Stimulated activated CD4-positive, alpha-beta T cell treated with anti-CD3 and anti-CD28 coated beads, TNF-alpha, amount 100 ng/mL, for 24 hours (primary cell): Measurements from ENCODE around the gene MYO18A.

Experiments
- DNase-seq, 3 experiments: peaks; one replicate each; pipeline ENCODE4 v3.0.0-alpha.2; 2020; ENCODE audit warnings: low read depth in 3 of 3

Gene MYO18A

DNA sequence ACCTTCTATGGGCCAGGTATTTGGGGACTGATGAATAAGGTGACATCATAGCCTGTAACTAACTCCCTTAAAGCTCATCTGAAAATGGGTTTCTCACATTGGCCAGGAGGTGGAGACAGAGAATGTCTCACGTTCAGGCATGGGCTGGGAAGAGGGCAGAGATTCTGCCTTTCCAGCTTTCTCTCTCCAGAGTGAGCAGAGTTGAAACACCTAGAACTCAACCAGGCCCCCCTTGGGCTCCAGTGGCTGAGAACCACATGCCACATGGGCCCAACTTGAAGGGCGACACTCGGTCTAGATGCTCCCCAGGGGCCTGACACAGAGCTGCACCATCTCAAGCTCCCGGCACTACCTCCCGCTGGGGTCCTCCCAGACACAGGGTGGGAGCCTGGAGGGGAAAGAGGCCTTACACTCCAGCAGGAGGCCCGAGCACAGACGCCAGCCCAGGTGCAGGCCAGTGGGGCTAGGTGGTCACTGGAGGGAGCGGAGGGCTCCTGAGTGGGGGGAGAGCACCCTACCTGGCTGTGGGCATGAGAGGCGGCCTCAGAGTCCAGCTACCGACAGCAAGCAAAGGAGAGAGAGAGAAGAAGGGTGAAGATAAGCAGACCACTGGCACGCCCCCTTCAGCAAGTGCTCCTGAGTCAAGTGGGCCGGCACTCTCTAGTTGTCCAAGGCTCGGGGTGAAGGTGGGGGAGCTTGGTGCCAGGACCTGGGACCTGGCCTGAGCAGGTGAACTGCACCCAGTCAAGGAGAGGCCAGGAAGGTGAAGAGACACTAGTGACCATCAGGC, 55.9 kb downstream of the MYO18A start:
- DNase-seq, result no peak

DNA sequence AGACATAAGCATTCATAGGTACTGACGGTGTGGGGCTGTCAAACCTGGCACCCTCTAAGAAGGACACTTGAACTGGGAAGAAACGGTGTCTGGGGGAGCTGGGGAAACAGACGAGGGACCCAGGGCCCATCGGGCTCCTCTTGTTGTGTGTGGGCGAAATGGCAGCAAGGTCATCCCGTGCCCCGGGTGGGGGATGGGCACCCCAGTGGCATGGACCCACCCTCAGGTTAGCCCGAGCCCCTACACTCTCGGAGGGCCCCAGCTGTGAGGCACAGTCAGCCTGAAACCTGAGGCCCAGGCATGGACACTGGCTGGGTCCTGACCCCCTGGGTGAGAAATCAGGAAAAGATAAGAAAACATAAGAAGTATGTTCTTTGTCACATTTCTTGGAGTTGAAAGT, 57.1 kb downstream of the MYO18A start:
- DNase-seq, result no peak

DNA sequence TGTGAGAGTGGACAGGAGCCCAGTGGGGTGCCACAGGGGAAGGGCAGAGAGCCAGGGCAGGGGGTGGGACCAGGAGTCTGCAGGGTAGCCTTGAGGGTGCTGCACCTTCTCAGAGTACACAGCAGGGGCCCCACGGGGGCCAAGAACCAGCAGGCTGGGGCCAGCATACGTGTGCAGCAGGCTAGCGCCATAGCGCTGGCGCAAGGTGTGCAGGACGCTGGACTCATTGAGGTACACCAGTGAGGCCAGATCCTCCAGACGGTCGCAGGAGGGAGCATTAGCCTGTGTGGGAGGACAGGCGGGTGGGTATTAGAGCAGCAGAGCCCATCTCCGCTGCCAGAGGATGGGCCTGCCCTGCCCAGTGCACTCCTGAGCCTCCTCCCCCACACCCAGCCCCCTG, 58.8 kb downstream of the MYO18A start:
- DNase-seq, result no peak

DNA sequence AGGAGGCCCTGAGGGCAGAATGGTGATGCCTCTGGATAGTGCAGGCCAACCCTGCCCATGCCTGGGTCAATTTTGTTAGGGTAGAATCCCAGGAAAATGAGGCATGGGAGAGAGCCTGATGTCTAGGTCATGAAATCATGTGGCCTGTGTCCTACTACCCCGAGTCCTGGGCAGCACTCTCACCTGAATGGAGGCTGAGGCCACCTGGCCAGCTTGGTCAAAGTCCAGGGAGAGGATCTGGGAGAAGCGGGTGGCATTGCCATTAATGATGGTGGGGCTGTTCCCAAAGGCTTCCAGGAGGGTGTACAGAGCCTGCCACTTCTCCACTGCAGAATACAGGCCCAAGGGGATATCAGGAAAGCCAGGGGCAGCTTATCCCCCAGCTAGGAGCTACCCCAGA, 59.8 kb downstream of the MYO18A start:
- no peak for DNase-seq

DNA sequence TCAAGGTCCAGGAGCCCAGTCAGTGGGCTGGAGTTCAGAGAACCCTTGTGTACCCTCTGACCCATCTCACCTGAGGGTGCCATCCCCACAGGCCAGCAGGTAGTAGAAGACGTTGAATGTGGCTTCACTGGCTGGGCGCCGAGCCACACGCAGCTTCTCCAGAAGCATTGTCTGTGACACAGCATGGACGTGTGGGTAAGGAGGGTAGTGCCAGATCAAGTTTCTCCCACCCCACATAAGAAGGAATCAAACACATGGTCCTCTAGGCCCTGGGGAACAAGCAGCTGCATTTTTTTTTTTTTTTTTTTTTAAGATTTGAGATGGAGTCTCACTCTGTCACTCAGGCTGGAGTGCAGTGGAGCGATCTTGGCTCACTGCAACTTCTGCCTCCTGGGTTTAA, 60.9 kb downstream of the MYO18A start:
- DNase-seq, result no peak

DNA sequence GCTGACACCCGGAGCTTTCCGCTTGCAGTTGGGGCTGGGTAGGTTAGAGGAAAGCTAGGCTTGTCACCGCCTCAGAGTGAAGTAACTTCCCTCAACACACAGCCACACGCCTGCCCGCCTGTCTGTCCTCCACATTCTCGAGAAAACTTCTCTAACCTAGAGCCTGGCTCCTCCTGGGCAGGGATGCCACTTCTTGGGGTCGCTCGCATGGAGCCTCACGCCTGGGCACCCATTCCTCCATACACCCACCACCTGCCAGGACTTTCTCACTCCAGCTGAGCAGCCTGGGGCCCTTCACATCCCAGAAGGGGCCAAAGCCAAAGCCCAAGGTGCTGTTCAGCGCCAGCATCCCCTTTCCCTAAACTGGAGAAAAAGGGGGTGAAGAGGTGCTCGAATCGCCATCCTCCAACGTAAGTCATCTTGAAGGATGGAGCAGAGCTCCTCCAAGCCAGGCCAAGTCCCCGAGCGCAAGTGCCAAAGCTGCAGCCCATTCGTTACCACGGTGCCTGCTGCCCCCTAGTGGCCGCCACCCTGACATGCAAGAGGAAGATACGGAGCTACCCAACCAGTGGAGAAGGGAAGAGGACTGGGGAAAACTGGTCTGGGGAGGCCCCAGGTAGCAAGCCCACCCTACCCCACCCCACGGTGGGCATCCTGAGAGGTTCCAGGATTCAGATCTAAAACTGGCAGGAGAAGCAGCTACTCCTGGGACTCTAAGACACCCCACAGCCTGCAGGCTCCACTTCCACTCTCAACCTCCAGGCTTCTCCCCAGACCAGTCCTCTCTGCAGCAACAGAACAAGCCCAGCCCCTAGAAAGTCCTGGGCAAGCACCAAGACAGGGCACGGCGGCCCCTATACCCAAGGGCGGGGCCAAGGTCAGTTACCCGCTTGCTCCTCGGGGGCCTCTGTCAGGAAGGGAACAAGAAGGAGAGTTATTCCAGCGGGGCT, 63.1 kb downstream of the MYO18A start:
- peak; percentile 65 to 77 (median 67) for DNase-seq

DNA sequence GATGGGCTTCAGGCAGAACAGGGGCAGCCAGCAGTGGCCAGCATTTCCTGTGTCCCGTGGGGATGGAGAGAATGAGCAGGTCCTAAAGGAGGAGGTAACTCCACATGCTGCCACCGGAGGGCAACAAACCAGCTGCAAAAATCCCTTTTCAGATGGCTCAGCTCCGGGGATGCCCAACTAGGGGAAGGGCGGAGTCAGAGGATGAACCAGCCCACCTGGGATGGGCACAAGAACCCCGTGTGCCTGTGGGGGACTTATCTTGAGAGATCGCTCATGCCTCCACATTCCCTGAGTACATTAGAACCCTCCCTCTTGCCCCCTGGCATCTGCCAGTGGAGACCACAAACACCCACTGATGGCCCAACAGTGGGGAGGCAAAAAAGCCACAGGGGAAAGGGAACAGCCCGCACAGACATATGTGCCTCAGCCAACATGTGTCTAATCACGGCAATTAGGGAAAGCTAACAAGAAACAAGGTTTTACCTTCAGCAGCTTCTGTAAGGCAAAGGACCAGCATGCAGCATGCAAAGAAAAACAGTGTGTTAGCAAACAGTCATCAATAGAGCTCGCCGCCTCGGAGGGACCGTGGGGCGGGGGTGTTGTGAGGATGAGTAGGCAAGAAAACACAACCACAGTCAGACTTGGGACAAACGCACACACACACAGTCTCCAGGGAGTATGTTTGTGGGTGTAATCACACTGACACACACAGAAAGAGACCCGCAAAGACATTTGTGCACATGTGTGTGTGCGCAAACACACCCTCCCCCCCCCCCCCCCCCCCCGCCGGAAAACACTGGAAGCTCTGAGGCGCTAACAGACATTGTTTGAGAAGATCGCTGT, 64.0 kb downstream of the MYO18A start:
- peak in 1 of 3 experiments; percentile 56 for DNase-seq

DNA sequence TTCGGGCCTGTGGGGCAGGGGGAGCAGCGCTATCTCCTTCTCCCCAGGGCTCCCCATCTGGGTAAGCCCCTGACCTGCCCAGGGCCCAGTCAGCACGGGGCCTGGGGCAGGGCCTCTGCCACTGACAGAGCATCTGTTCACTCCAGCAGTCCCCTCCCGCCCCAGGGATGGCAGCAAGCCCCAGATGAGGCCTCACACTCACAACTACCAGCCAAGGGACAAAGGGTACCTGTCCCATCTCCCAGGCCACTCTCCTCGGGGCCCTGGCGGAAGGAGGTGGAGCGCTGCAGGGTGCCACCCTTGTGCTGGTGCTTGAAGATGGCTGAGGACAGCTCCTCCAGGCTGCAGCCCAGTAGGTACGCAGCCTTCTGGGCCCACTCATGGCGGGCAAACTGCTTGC, 64.8 kb downstream of the MYO18A start:
- DNase-seq, result no peak

DNA sequence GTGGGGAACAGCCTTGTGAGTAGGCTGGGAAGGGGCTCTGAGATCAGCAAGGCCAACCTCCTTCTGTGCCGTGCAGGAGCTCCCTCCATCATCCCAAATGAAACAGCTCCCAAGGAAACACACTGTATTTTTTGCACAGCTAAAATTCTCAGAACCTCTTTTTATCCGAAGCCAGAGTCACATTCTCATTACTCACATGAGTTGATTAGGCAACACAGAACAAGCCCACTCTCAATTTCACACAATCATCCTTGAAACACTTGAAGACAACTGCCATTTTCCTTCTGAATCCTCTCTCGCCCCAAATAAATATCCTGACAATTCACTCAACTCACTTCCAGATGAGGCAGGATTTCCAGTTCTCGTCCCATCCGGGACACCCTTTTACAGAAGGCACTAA, 66.1 kb downstream of the MYO18A start:
- no peak for DNase-seq

DNA sequence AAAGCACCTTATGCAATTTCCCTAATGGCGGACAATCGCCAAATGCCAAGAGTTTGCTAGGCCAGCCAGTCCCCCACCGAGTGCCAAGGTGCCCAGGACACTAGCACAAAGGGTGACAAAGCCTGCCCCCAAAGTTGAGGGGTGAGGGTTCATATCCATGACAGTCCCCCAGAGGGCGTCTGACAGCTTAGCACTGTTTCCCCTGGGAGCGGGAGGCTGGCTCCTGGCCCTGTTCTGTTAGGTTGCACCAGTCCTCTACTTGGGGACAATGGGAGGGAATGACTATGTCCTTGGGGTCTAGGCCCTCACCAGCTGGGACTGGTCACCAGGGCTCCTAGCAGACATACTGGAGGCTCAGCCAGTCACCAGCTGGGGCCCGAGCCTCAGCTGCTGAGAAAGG, 66.9 kb downstream of the MYO18A start:
- no peak for DNase-seq

DNA sequence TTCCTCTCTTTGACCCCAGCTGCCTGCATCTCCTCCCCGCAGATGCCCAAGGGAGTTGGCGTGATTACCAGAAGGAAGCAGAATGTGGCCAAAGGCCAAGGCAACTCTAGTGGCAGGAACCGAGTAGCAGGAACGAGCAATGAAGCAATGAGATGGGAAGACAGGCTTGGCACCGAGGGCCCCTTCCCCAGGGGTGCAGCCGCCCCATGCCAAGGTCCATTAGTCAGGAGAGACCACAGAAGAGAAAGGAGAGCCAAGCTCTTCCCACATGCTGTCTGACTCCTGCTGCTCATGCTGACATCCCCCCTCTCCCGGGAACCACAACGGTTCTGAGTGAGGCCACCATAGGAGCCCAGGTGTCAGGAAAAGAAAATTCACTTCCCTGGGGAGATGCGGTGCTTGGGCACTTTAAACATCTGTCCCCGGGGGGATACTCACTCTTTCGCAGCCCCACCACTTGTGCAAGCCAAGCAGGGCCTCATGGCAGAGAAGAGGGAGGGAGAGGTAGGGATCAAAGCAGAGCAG, 67.4 kb downstream of the MYO18A start:
- no peak for DNase-seq

DNA sequence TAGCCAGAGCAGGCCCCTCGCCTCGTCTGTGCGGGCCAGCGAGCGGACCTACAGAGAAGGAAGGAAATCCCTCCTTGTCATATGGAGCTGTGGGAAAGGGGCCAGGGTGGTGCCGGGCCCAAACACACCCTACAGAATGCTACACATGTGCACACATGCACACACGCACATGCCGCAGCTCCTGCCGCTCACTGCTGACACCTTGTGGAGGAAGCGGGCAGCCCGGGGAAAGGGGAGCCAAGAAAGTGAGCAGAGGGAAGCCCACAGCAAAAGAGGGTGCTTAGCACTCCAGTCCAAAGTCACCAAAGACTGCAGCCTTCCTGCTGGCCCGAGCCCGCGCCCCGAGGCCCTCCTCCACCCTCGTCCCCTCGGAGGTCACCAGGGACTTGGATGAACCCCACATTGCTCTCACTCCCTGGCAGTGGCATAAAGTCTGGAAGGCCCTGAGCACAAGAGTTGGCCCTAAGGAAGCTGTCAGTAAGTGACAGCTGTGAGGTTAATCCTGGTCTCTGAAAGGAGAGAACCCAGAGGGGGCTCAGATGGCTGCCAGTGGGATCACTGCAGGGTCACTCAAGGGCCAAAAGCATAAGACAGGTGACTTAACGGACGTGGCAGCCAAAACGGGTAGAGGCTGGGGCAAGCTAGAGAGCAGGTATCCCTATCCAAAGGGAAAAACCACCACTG, 68.2 kb downstream of the MYO18A start:
- DNase-seq, result peak; percentile 69 to 77 (median 70)

DNA sequence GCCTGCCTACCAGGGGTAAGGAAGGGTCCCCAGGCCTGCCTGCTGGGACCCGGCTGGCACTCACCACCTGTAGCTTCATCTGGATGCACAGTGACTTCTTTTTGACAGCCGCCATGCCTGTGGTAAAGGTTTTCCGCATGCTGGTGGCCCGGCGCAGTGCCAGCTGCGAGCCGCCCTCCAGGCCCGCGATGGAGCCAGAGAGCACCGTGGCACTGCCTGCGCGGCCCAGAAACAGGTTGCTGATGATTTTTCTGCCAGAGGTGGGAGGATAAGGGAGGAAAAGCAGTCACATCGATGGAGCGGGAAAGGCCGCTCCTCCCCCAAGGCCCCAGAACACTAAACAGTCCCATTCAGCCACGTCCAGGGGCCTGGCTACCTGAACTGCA, 69.8 kb downstream of the MYO18A start:
- DNase-seq, result no peak

DNA sequence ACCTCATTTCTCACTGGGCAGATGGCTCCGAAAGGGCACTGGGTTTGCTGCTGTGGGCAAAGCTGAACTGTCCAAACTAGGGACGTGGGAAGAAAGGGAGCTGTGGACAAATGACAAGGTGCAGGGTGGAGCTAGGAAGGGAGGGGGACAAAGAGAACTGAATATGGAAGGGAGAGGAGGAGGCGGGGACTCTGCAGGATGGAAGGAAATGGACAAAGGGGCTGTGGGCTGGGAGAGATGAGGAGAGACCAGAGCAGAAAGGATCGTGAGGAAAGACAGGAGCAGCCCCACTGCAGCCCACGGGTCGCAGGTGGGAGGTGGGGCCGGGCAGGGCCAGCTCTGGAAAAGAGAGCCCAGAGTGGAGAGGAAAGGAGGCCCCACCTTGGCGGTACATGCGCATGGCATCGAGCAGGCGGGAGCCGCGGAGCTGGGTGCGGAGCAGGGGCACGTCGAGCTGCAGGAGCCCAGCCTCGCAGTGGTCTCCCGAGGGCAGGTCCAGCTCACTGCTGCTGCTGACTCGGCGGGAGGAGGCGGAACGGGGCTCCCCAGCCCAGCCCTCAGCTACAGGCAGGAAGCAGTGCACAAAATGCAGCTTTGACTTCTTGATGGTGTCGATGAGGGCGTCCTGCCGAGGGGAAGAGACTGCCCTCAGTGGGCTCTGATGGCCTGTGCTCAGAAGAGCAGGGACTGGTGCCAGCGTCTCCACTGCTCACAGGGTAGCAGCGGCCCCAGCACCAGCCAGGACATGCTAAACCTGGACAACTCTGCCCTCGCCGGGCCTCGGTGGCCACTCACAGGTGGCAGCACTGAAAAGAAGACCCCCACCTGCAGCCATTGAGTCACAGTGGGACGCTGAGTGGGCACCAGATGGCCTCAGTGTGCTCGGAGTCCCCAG, 70.5 kb downstream of the MYO18A start:
- DNase-seq, result no peak

DNA sequence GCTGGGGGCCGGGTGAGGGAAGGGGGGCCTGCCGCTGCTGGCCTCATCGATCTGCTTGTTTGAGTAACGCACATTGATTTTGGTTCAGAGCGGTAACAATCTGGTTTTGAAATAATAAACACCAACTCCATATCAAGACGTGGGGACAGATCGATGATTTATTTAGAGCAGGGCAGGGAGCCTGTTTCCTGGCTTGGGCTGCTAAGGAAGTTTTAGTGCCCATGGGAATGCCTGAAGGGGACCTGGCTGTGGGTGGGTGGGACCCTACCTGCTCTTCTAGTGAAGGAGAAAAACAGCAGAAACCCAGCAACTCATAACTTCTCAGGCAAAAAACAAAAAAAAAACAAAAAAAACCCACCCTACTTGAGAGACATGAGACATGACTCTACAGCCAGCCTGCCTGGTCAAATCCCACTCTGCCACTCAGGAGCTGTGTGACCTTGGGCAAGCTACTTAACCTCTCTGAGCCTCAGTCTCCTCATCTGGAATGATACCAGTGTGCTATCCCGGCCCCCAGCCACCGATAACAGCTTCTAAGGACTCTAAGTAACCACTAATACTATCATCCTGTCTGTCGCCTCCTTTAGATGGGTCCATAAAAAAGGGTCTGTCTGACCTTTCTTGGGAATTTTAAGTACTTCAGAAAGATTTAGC, 71.2 kb downstream of the MYO18A start:
- no peak for DNase-seq

DNA sequence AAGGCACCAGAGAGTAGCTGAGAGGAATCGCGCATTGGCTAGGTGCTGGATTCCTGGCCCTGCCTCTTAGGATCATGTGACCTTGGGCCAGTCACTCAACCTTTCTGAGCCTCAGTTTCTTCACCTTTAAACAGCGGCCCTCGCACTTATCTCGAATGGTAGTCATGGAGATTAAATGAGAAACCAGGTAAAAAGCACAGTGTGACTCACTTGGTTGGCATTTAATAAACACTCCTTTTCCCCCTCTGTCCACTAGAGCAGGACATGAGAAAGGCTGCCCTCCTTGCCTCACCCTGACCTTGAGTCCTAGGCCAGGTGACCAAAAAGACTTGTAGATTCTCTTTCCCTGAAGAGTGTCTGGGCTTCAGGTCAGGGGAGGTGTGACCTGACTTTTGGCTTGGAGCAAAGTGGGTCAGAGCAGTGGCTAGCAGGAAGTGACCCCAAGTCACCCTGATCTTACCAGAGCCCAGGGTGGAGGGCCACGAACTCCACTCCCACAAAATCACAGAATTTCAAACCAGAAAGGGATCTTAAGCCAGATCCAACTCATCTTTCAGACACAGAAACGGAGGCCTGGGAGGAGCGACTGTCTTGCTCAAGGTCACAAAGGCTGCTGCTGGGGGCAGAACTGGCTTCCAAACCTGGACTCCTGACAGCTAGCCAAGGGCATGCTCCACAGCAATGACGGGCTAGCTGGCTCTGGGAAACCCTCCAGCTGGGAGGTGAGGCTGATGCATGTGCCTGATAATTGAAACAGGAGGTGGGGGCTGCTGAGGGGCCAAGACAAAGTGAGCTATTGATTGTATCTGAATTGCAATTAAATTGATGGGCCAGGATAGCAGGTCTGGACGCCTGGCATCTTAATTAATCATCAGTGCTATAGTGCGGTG, 72.0 kb downstream of the MYO18A start:
- no peak for DNase-seq

DNA sequence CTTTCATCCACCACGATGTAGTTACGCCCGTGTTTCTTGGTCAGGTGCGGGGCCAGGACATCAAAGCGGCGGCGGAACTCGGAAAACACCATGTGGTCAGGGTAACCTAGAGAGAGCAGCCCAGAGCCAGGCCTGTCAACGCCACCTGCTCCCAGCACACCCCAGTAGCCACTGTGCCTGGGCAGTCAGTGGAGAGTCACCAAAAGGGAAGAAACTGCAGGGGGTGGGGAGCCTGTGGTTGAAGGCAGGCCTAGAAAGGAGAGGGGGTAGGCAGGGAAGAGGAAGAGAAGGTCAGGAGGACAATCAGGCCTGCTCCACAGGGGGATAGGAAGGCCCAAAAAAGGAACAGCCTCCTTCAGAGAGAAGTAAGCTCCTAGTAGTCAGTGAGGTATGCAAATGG, 73.1 kb downstream of the MYO18A start:
- no peak for DNase-seq

DNA sequence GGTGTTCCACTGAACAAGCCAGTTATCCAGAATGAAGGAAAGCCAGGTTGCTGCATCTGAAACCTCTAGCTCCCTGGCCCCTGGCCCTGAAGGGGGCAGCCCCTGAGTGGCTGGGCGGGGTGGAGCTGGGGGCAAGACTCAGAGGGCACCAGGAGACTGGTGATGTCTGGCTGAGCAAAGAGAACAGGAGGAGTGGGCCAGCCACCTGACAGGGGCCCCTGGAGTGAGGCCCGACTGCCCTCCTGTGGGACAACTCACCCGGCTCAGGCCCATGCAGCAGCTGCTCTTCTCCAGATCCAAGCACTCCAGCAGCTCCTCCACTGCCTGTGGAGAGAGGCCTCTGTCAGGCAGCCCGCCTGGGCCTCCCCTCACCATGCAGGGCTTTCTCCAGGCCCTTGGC, 76.9 kb downstream of the MYO18A start:
- no peak for DNase-seq

DNA sequence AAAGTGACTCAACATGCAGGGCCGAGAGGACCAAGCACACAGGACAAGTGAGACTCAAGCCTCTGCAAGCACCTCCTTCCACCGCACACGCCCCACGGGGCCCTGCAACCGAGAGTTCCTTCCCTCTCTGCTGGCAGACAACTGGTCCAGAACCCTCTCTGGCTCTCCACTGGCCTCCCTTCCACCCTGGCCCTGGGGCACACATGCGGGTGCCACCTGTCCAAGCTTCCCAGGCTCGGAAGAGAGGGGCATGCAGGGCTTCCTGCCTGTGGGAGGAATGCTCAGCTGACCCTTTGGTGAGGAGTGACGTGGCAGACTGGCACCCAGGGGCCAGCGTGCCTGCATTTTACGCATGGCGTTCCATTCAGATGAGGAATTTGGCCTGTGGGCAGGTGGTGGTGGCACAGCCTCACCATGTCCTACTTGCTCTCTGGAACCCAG, 77.4 kb downstream of the MYO18A start:
- DNase-seq, result no peak
